Liver (tissue), 9 donors: ENCODE measurements around the gene FGFR4. TPM values are rescaled to one million over a fixed set of nuclear protein-coding genes. Genes with fewer than 3 reads are reported as not detected.

Source experiments
- DNase-seq: peaks from one replicate; pipeline ENCODE4 v3.0.0-alpha.2; 2017; ENCODE audit warnings: low spot score
- H3K27ac ChIP-seq, 2 donors: one replicate each; pipeline ENCODE4 v1.7.0; 2013; ENCODE audit warnings: inconsistent platforms in 2 of 2, low read length in 2 of 2, control low read depth in 1 of 2, low read depth in 1 of 2, mild to moderate bottlenecking in 1 of 2
- H3K27me3 ChIP-seq, 4 donors: one replicate each; pipeline versions ENCODE4 v1.6.1 to v1.7.0; 2013; ENCODE audit warnings: low read length in 3 of 4, inconsistent platforms in 1 of 4, mild to moderate bottlenecking in 1 of 4, moderate library complexity in 1 of 4; ENCODE audit not compliant: control insufficient read depth in 4 of 4, insufficient read depth in 4 of 4
- H3K36me3 ChIP-seq, 4 donors: one replicate each; pipeline versions ENCODE4 v1.6.1 to v1.7.0; 2013; ENCODE audit warnings: low read length in 3 of 4, mild to moderate bottlenecking in 3 of 4, low read depth in 1 of 4, moderate library complexity in 1 of 4; ENCODE audit not compliant: control insufficient read depth in 4 of 4, insufficient read depth in 3 of 4
- H3K4me1 ChIP-seq, 4 donors: one replicate each; pipeline versions ENCODE4 v1.6.1 to v1.7.0; 2013; ENCODE audit warnings: low read length in 3 of 4, mild to moderate bottlenecking in 3 of 4, moderate library complexity in 1 of 4; ENCODE audit not compliant: control insufficient read depth in 4 of 4, insufficient read depth in 4 of 4
- H3K4me3 ChIP-seq, 3 donors: one replicate each; pipeline versions ENCODE4 v1.6.1 to v1.7.0; 2013; ENCODE audit warnings: low read length in 3 of 3, control low read depth in 1 of 3, low read depth in 1 of 3, mild to moderate bottlenecking in 1 of 3
- H3K9ac ChIP-seq, 2 donors: one replicate each; pipeline ENCODE4 v1.7.0; 2013; ENCODE audit warnings: low read length in 2 of 2, mild to moderate bottlenecking in 2 of 2, moderate library complexity in 2 of 2, control low read depth in 1 of 2, low read depth in 1 of 2
- H3K9me3 ChIP-seq, 4 donors: one replicate each; pipeline versions ENCODE4 v1.6.1 to v1.7.0; 2013; ENCODE audit warnings: low read length in 3 of 4; ENCODE audit not compliant: control insufficient read depth in 4 of 4
- ATF3 ChIP-seq: IDR thresholded peaks from 2 replicates; pipeline ENCODE4 v1.6.1; 2016; ENCODE audit warnings: antibody characterized with exemption
- CTCF ChIP-seq: fragments of 150-350 bp; IDR thresholded peaks from 2 replicates; pipeline ENCODE4 v1.5.1; 2017; ENCODE audit warnings: improper control_type of control experiment, low read depth, low read length; ENCODE audit not compliant: missing input control
- FOXA2 ChIP-seq: IDR thresholded peaks from 2 replicates; pipeline ENCODE4 v1.6.1; 2016; ENCODE audit warnings: antibody characterized with exemption
- GABPA ChIP-seq, 2 donors: IDR thresholded peaks in 1 of 2; conservative IDR thresholded peaks in 1 of 2; 2 replicates each; pipeline ENCODE4 v1.6.1; 2016; ENCODE audit warnings: antibody characterized with exemption in 2 of 2, mild to moderate bottlenecking in 1 of 2, moderate library complexity in 1 of 2
- JUND ChIP-seq, 2 donors: IDR thresholded peaks; 2 replicates each; pipeline ENCODE4 v1.6.1; 2016; ENCODE audit warnings: antibody characterized with exemption in 2 of 2
- MAX ChIP-seq: IDR thresholded peaks from 2 replicates; pipeline ENCODE4 v1.6.1; 2016; ENCODE audit warnings: antibody characterized with exemption
- NR2F2 ChIP-seq: IDR thresholded peaks from 2 replicates; pipeline ENCODE4 v1.6.1; 2016; ENCODE audit warnings: antibody characterized with exemption
- REST ChIP-seq: IDR thresholded peaks from 2 replicates; pipeline ENCODE4 v1.6.1; 2016; ENCODE audit warnings: antibody characterized with exemption, mild to moderate bottlenecking
- SP1 ChIP-seq: IDR thresholded peaks from 2 replicates; pipeline ENCODE4 v1.6.1; 2018; ENCODE audit warnings: antibody characterized with exemption, mild to moderate bottlenecking
- TAF1 ChIP-seq: conservative IDR thresholded peaks from 2 replicates; pipeline ENCODE4 v1.6.1; 2016; ENCODE audit warnings: antibody characterized with exemption, mild to moderate bottlenecking
- WGBS: extraction: QIAGEN DNeasy Blood & Tissue Kit; methylation state at CpG from one replicate; pipeline ENCODE4 v1.1.7; 2013; 5-methylcytosine and 5-hydroxymethylcytosine counted together
- polyA plus RNA-seq, 2 donors: library from polyadenylated mRNA; stranded (reverse) in 1 of 2; unstranded in 1 of 2; fragments of 200-250 nt in 1 of 2; fragments of >200 nt in 1 of 2; fragmentation: Nextera tagmentation in 1 of 2; extraction: Ambion mirVana in 1 of 2; gene quantifications; one replicate each; pipeline versions ENCODE4 v1.2.1 to v1.2.3, GENCODE V29; 2013 to 2015
- total RNA-seq, 2 donors: library from RNA; depleted of rRNA; stranded (reverse); fragments of >200 nt; gene quantifications; one replicate each; pipeline ENCODE4 v1.2.3, GENCODE V29; 2014
- donor health status: healthy.
- donor health status: healthy.
- donor health status: healthy.
- donor health status: healthy.
- donor health status: healthy.

The FGFR4 gene
- total and polyA plus RNA-seq, 4 donors, result 42.3 to 72.6 (median 56.3) TPM

GRCh38 chr5:177084175-177084574 is 2.5 kb upstream of the FGFR4 start (continued):
- TF ChIP-seq FOXA2 (no peak), SP1 (no peak)

GRCh38 chr5:177085985-177086653 is 596 bp upstream of the FGFR4 start:
- WGBS, result 53% methylated on average over 13 of the region's 13 CpGs
- no peak for TF ChIP-seq MAX
- H3K27me3 ChIP-seq, result no peaks in the 10 kb centered on the region
- peak overlapping the region in 1 of 2 donors; percentile 17 for H3K9ac ChIP-seq
- DNase-seq, result no peak
- H3K9me3 ChIP-seq, result no peaks in the 10 kb centered on the region
- peaks cover 0 to 5% (median 1%) of the 10 kb centered on the region in 4 donors for H3K36me3 ChIP-seq
- H3K4me3 ChIP-seq, result no peak overlapping the region
- H3K27ac ChIP-seq, result peak overlapping the region in 1 of 2 donors; percentile 36
- peaks cover 11 to 39% (median 32%) of the 10 kb centered on the region in 4 donors for H3K4me1 ChIP-seq

- H3K4me3 ChIP-seq, result peak overlapping the region; percentile 52 to 70 (median 52)
- 8% methylated on average over 23 of the region's 23 CpGs for WGBS
- DNase-seq, result no peak
- TF ChIP-seq NR2F2 (no peak), JUND (IDR thresholded peaks at IDR 0.05) (no peak), CTCF (peak; percentile 1), FOXA2 (peak; percentile 2)
- no peaks in the 10 kb centered on the region for H3K27me3 ChIP-seq
- H3K9ac ChIP-seq, result peak overlapping the region; percentile 46 to 82
- H3K4me1 ChIP-seq, result peaks cover 11 to 39% (median 33%) of the 10 kb centered on the region in 4 donors
- H3K27ac ChIP-seq, result peak overlapping the region; percentile 93
- H3K36me3 ChIP-seq, result peaks cover 0 to 14% (median 3%) of the 10 kb centered on the region in 4 donors
- no peaks in the 10 kb centered on the region for H3K9me3 ChIP-seq
Observed at GRCh38 chr5:177087398-177088005, 787 bp downstream of the FGFR4 start.

- H3K9me3 ChIP-seq, result no peaks in the 10 kb centered on the region
- H3K27ac ChIP-seq, result peak overlapping the region; percentile 16 to 24
- H3K4me3 ChIP-seq, result no peak overlapping the region
- 13% methylated on average over 5 of the region's 5 CpGs for WGBS
- peaks cover 3 to 17% (median 8%) of the 10 kb centered on the region in 4 donors for H3K36me3 ChIP-seq
- TF ChIP-seq GABPA (IDR thresholded peaks at IDR 0.05 in 1 of 2, conservative IDR thresholded peaks at IDR 0.05 in 1 of 2), result no peak
- TF ChIP-seq TAF1, result no peak
- TF ChIP-seq FOXA2, result no peak
- TF ChIP-seq MAX, result no peak
- no peak for TF ChIP-seq ATF3
- TF ChIP-seq REST, result no peak
- DNase-seq, result no peak
- peaks cover 11 to 52% (median 43%) of the 10 kb centered on the region in 4 donors for H3K4me1 ChIP-seq
- no peaks in the 10 kb centered on the region for H3K27me3 ChIP-seq
- H3K9ac ChIP-seq, result no peak overlapping the region
Observed at GRCh38 chr5:177089127-177089526, 2.4 kb downstream of the FGFR4 start.
